Measurements from ENCODE around the gene MRPL30. TPM values are rescaled to one million over a fixed set of nuclear protein-coding genes. Genes with fewer than 3 reads are reported as not detected.

The MRPL30 gene
- total and polyA plus RNA-seq, 2 donors (not counting 3 experiments of a cell fraction or from before 2014, with no cell fraction given), result 14.7 to 28.4 TPM

DNA sequence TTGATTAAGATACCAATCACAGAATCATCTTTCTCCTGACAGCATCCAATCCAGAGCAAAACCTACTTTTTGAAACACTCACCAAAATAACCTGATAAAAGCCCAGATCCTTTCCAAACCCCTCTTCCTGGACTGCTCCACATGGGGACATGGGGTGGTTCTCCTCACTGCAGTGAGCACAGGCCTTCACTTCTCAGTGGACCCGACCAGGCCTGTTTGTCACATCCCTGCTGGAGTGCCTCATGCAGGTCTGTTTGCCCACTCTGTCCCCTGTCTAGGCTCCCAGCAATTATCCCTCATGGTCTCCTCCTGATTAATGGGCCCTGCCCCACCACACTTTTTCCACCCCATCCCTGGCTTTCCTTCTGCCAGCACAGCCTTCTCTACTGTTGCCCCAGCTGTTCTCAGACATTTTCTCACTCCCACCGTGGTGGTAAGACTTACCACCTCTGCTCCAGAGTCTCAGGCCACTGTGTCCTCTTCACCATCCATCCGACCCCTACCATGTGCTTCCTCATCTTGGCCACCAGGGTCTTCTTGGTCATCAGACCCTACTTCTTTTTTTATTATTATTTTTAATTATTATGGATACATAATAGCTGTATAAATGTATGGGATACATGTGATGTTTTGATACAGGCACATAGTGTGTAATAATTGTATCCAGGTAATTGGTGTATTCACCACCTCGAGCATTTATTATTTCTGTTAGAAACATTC, 21.1 kb downstream of the MRPL30 start:
- ChIA-PET POLR2A (no interaction called here), CTCF (no interaction called here)
- Histone ChIP-seq H3K4me3 (replicated peaks in 1 of 3; ENCODE audit: insufficient read depth in 1 of 3, low read depth in 1 of 3, low read length in 3 of 3) (no peak overlapping the region), H3K4me2 (ENCODE audit: insufficient read depth, low read length) (no peak overlapping the region), H2AFZ (ENCODE audit: low read depth, low read length) (no peak overlapping the region), H3K27me3 (ENCODE audit: control insufficient read depth in 2 of 2, insufficient read depth in 2 of 2, low read length in 2 of 2) (no peaks in the 10 kb centered on the region), H4K20me1 (replicated peaks; ENCODE audit: control insufficient read depth, extremely low read depth, insufficient read depth, low read length) (no peaks in the 10 kb centered on the region), H3K79me2 (ENCODE audit: control insufficient read depth, insufficient read depth, low read length) (no peaks in the 10 kb centered on the region), H3K9ac (replicated peaks; ENCODE audit: extremely low read depth, insufficient read depth, low read length) (no peak overlapping the region), H3K36me3 (ENCODE audit: control insufficient read depth in 2 of 2, extremely low read depth in 1 of 2, insufficient read depth in 2 of 2, low read length in 2 of 2) (no peaks in the 10 kb centered on the region), H3K9me1 (replicated peaks; ENCODE audit: control insufficient read depth, extremely low read depth, insufficient read depth, low read length) (no peaks in the 10 kb centered on the region), H3K4me1 (ENCODE audit: control insufficient read depth, extremely low read depth, insufficient read depth, low read length) (no peaks in the 10 kb centered on the region), H3K9me3 (replicated peaks; ENCODE audit: control insufficient read depth, insufficient read depth, low read length) (no peaks in the 10 kb centered on the region), H3K27ac (ENCODE audit: insufficient read depth, low read depth, low read length) (no peak overlapping the region)
- intact Hi-C loops (cut with micrococcal nuclease), result no loop called here
- dilution Hi-C loops (cut with MboI; ENCODE audit: extremely low pct_ligation_motif_present, low sequenced_read_pairs), result no loop called here
- no peak for TF ChIP-seq POLR2AphosphoS5 (IDR thresholded peaks at IDR 0.05; ENCODE audit: insufficient read depth, low read depth, low read length)
- TF ChIP-seq, protein P1, sequence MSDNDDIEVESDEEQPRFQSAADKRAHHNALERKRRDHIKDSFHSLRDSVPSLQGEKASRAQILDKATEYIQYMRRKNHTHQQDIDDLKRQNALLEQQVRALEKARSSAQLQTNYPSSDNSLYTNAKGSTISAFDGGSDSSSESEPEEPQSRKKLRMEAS (IDR thresholded peaks at IDR 0.05; ENCODE audit: insufficient read depth, insufficient read length), result no peak
- no peak for TF ChIP-seq EZH2 (IDR thresholded peaks at IDR 0.05; ENCODE audit: borderline replicate concordance, low read depth, low read length, severe bottlenecking)
- TF ChIP-seq, protein P2, sequence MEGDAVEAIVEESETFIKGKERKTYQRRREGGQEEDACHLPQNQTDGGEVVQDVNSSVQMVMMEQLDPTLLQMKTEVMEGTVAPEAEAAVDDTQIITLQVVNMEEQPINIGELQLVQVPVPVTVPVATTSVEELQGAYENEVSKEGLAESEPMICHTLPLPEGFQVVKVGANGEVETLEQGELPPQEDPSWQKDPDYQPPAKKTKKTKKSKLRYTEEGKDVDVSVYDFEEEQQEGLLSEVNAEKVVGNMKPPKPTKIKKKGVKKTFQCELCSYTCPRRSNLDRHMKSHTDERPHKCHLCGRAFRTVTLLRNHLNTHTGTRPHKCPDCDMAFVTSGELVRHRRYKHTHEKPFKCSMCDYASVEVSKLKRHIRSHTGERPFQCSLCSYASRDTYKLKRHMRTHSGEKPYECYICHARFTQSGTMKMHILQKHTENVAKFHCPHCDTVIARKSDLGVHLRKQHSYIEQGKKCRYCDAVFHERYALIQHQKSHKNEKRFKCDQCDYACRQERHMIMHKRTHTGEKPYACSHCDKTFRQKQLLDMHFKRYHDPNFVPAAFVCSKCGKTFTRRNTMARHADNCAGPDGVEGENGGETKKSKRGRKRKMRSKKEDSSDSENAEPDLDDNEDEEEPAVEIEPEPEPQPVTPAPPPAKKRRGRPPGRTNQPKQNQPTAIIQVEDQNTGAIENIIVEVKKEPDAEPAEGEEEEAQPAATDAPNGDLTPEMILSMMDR (IDR thresholded peaks at IDR 0.05; ENCODE audit: extremely low read depth in 1 of 2, insufficient read depth in 1 of 2, low read depth in 1 of 2, low read length in 2 of 2), result no peak
- no peak for TF ChIP-seq FOS (IDR thresholded peaks at IDR 0.05; ENCODE audit: borderline replicate concordance, insufficient read depth, low read length)
- TF ChIP-seq GATA2 (IDR thresholded peaks at IDR 0.05; ENCODE audit: insufficient read depth, insufficient read length, low read depth, low read length), result no peak
- TF ChIP-seq POLR2A (IDR thresholded peaks at IDR 0.05; ENCODE audit: low read depth, low read length), result no peak
- TF ChIP-seq JUN (IDR thresholded peaks at IDR 0.05; ENCODE audit: borderline replicate concordance, insufficient read depth, insufficient read length, low read depth), result no peak
- TF ChIP-seq MYC (IDR thresholded peaks at IDR 0.05; ENCODE audit: low read depth, low read length), result no peak
- FAIRE-seq (no peak), DNase-seq (ENCODE audit: low read depth, low spot score) (no peak)
- BruUV-seq (replicated peaks), result no TSS peak
